Activated CD8-positive, alpha-beta memory T cell treated with anti-CD3 and anti-CD28 coated beads, Interleukin-2, amount 10 ng/mL, durations not matched to agents 7 days and 5 days (primary cell): ENCODE results near the gene RHOXF2. TPM values are rescaled to one million over a fixed set of nuclear protein-coding genes. Genes with fewer than 3 reads are reported as not detected.

Experiments
- total RNA-seq, 2 experiments: library from RNA; stranded (reverse); gene quantifications; one replicate each; pipeline ENCODE4 v1.2.3, GENCODE V29; 2021

Gene RHOXF2
- total RNA-seq, 2 experiments from 2014 or later = not detected

Other genes with a start within 250 kb of the RHOXF2 start
- 10 to 100 TPM in 1 of 2 experiments, 1 to 10 TPM in 1; 8.1 to 10.4 TPM for gene NKAP, start 214.9 kb upstream of the RHOXF2 start, total RNA-seq
- gene RHOXF2B, start 80.9 kb upstream of the RHOXF2 start, total RNA-seq = not detected
- gene RHOXF1, start 42.7 kb upstream of the RHOXF2 start, total RNA-seq = not detected
- 10 to 100 TPM; 16.9 to 17.4 TPM for gene ZBTB33, start 92.2 kb downstream of the RHOXF2 start, total RNA-seq
- under 1 TPM in 1 of 2 experiments, not detected in 1; 0.15 TPM for gene TMEM255A, start 152.8 kb downstream of the RHOXF2 start, total RNA-seq
- not detected for gene ATP1B4, start 203.5 kb downstream of the RHOXF2 start, total RNA-seq